HepG2 (cell line): ENCODE data around the gene GATD1. TPM values are rescaled to one million over a fixed set of nuclear protein-coding genes. Genes with fewer than 3 reads are reported as not detected.

Experiments used
- ATM ChIP-seq: fragments of 450-650 bp; IDR thresholded peaks from 2 replicates; pipeline ENCODE4 v1.7.1; 2017; ENCODE audit warnings: mild to moderate bottlenecking, borderline replicate concordance
- CBFB ChIP-seq: sonication (generic); formaldehyde crosslinking; IDR thresholded peaks from 2 replicates; pipeline ENCODE4 v1.4.0; 2020; ENCODE audit warnings: missing genetic modification reagents
- EP300 ChIP-seq, 3 experiments: sonication (generic) in 1 of 3; formaldehyde crosslinking in 1 of 3; IDR thresholded peaks; 2 replicates each; pipeline versions ENCODE4 v1.5.1 to v1.6.1; 2011 to 2020; ENCODE audit warnings: low read depth in 2 of 3, low read length in 2 of 3, borderline replicate concordance in 1 of 3, improper control_type of control experiment in 1 of 3, mild to moderate bottlenecking in 1 of 3, missing genetic modification reagents in 1 of 3, moderate library complexity in 1 of 3
- GTF2F1 ChIP-seq: fragments of 150-350 bp; IDR thresholded peaks from 2 replicates; pipeline ENCODE4 v1.6.1; 2014; ENCODE audit warnings: low read length
- HNF4G ChIP-seq, 2 experiments: sonication (generic) in 1 of 2; formaldehyde crosslinking in 1 of 2; IDR thresholded peaks; 2 replicates each; pipeline versions ENCODE4 v1.4.0 to v1.6.1; 2011 to 2020; ENCODE audit warnings: borderline replicate concordance in 2 of 2, low read depth in 2 of 2, mild to moderate bottlenecking in 2 of 2, low read length in 1 of 2, missing genetic modification reagents in 1 of 2, moderate library complexity in 1 of 2
- MYC ChIP-seq: sonication (generic); formaldehyde crosslinking; IDR thresholded peaks from 2 replicates; pipeline ENCODE4 v1.9.0; 2021; ENCODE audit warnings: missing genetic modification reagents, borderline replicate concordance
- RARA ChIP-seq: IDR thresholded peaks from 2 replicates; pipeline ENCODE4 v1.6.1; 2016; ENCODE audit warnings: missing genetic modification reagents, missing compliant biosample characterization
- SIN3B ChIP-seq: fragments of 150-350 bp; IDR thresholded peaks from 2 replicates; pipeline ENCODE4 v1.6.1; 2014; ENCODE audit warnings: low read length
- YEATS2 ChIP-seq: sonication (generic); formaldehyde crosslinking; IDR thresholded peaks from 2 replicates; pipeline ENCODE4 v1.4.0; 2020; ENCODE audit warnings: missing genetic modification reagents, borderline replicate concordance
- ZBTB44 ChIP-seq: sonication (generic); formaldehyde crosslinking; IDR thresholded peaks from 2 replicates; pipeline ENCODE4 v1.4.0; 2020; ENCODE audit warnings: missing genetic modification reagents
- ZIK1 ChIP-seq: sonication (generic); formaldehyde crosslinking; IDR thresholded peaks from 2 replicates; pipeline ENCODE4 v1.5.0; 2020; ENCODE audit warnings: mild to moderate bottlenecking, low read depth, missing genetic modification reagents, borderline replicate concordance
- ZNF142 ChIP-seq: sonication (generic); formaldehyde crosslinking; IDR thresholded peaks from 2 replicates; pipeline ENCODE4 v1.4.0; 2020; ENCODE audit warnings: missing genetic modification reagents
- ZNF619 ChIP-seq: sonication (generic); formaldehyde crosslinking; IDR thresholded peaks from 2 replicates; pipeline ENCODE4 v1.4.0; 2020; ENCODE audit warnings: mild to moderate bottlenecking, missing genetic modification reagents
- polyA plus RNA-seq, 8 experiments: library from polyadenylated mRNA; depleted of rRNA in 3 of 8; stranded (reverse) in 7 of 8; unstranded in 1 of 8; fragments of >200 nt; fragmentation: Illumina TruSeq in 4 of 8; extraction: Trizol in 4 of 8; gene quantifications; 2 replicates each; pipeline versions ENCODE4 v1.2.1 to v1.2.3, GENCODE V29; 2011 to 2016; ENCODE audit warnings: low read depth in 4 of 8, missing spikeins in 1 of 8, mixed read lengths in 1 of 8; ENCODE audit not compliant: insufficient read depth in 1 of 8
- total RNA-seq, 5 experiments: library from RNA; depleted of rRNA; stranded (reverse); fragments of >200 nt; fragmentation: Illumina TruSeq; extraction: Trizol; gene quantifications; 2 replicates each; pipeline ENCODE4 v1.2.3, GENCODE V29; 2016; ENCODE audit warnings: low read depth in 1 of 5
- TF ChIP-seq, protein P1 (sequence below): IDR thresholded peaks from 2 replicates; pipeline ENCODE4 v1.6.1; 2012; ENCODE audit warnings: low read depth, low read length, improper control_type of control experiment
- TF ChIP-seq, protein P2 (sequence below), 2 experiments: sonication (generic) in 1 of 2; formaldehyde crosslinking in 1 of 2; IDR thresholded peaks; 2 replicates each; pipeline versions ENCODE4 v1.5.1 to v1.6.1; 2011 to 2020; ENCODE audit warnings: borderline replicate concordance in 1 of 2, low read depth in 1 of 2, low read length in 1 of 2, mild to moderate bottlenecking in 1 of 2, missing genetic modification reagents in 1 of 2, moderate library complexity in 1 of 2

Gene GATD1
- total and polyA plus RNA-seq, 2 of the 13 experiments (the other 11 are each of a cell fraction or from before 2014, with no cell fraction given), result 31.3 to 60.5 TPM

DNA sequence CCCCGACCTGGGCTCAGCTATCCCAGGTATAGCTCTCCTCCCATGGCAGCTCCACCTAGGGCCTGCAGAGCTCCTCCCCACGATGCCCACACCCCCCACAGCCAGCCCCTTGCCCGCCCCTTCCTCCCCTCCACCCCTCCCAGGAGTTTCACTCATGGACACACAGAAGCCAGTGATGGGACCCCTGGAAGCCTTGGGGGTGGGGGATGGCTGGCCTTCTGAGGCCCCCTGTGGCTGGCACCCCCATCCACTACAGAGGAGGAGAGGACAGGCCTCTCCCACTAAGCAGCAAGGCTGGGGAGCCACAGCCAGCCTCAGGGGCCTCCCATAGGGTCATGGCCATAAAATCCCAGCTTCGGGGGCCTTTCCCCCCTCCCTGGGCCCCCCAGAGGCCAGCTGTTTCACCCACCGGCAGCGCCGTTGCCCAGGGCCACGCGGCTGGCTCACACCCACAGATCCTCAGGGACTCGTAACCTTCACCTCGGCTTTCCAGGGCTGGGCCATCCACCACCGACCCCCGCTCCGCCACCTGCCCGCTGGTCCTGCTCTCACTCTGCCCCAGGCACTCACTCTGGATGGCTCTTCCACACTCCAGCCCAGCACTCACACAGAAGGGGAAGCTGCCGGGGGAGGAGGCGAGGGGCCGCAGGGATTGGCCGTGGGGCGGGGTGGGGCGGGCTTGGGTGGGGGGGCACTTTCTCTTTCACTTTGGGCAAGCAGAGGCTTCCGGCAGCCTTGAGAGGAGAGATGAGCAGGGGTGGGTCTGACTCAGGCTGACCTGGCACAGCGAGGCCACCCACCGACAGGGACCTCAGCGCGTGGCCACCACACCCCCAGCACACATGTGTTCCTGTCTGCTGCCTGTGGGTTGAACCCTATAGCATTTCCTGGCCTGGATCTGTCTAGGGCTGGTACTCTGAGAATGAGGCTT lies 18.6 kb upstream of the GATD1 start (continued):
- TF ChIP-seq SIN3B, result no peak
- no peak for TF ChIP-seq YEATS2 (CRISPR knock-in tag)
- peak; percentile 34; the same call in 1 of the 2 replicates for TF ChIP-seq MYC (CRISPR knock-in tag)
- no peak for TF ChIP-seq ZNF619
- no peak for TF ChIP-seq HNF4G (IDR thresholded peaks at IDR 0.05; ENCODE audit: borderline replicate concordance, low read depth, low read length)
- no peak for TF ChIP-seq HNF4G (CRISPR knock-in tag; IDR thresholded peaks at IDR 0.05; ENCODE audit: borderline replicate concordance, low read depth)
- TF ChIP-seq, protein P1, sequence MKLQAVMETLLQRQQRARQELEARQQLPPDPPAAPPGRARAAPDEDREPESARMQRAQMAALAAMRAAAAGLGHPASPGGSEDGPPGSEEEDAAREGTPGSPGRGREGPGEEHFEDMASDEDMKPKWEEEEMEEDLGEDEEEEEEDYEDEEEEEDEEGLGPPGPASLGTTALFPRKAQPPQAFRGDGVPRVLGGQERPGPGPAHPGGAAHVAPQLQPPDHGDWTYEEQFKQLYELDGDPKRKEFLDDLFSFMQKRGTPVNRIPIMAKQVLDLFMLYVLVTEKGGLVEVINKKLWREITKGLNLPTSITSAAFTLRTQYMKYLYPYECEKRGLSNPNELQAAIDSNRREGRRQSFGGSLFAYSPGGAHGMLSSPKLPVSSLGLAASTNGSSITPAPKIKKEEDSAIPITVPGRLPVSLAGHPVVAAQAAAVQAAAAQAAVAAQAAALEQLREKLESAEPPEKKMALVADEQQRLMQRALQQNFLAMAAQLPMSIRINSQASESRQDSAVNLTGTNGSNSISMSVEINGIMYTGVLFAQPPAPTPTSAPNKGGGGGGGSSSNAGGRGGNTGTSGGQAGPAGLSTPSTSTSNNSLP, result no peak
- no peak for TF ChIP-seq ZBTB44
- no peak for TF ChIP-seq ZIK1
- TF ChIP-seq CBFB (CRISPR knock-in tag), result no peak
- TF ChIP-seq, protein P2, sequence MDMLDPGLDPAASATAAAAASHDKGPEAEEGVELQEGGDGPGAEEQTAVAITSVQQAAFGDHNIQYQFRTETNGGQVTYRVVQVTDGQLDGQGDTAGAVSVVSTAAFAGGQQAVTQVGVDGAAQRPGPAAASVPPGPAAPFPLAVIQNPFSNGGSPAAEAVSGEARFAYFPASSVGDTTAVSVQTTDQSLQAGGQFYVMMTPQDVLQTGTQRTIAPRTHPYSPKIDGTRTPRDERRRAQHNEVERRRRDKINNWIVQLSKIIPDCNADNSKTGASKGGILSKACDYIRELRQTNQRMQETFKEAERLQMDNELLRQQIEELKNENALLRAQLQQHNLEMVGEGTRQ (IDR thresholded peaks at IDR 0.05; ENCODE audit: low read depth, low read length), result no peak
- TF ChIP-seq, protein P2 (CRISPR knock-in tag; IDR thresholded peaks at IDR 0.05; ENCODE audit: borderline replicate concordance), result no peak
- no peak for TF ChIP-seq RARA
- no peak for TF ChIP-seq ATM
- no peak for TF ChIP-seq EP300 (IDR thresholded peaks at IDR 0.05; ENCODE audit: low read depth in 2 of 2, low read length in 2 of 2)
- TF ChIP-seq EP300 (CRISPR knock-in tag; IDR thresholded peaks at IDR 0.05; ENCODE audit: borderline replicate concordance), result no peak
- TF ChIP-seq GTF2F1, result no peak
- no peak for TF ChIP-seq ZNF142
